IMR-90 (cell line): ENCODE data around the gene OR1M1. TPM values are rescaled to one million over a fixed set of nuclear protein-coding genes. Genes with fewer than 3 reads are reported as not detected.

ENCODE experiments used
- ATAC-seq: fragments of 200-7000 bp; cut with Tn5 transposase; 2 replicates; pipeline ENCODE4 v1.9.1; 2020; ENCODE audit warnings: low read depth, mild to moderate bottlenecking, moderate library complexity
- BruUV-seq: library from RNA; stranded (reverse); fragments of 400-500 nt; replicated peaks from 2 replicates; lab custom pipeline; 2021; lab: Mats Ljungman, UMichigan
- CTCF ChIA-PET: fragments of 300-600 bp; formaldehyde crosslinking; extraction: SDS; loops from one replicate; lab custom pipeline; 2021; ENCODE audit warnings: antibody characterized with exemption; lab: Yijun Ruan, JAX
- POLR2A ChIA-PET: fragments of 300-600 bp; sonication (Branson Sonifier 250); formaldehyde crosslinking; loops from one replicate; lab custom pipeline; 2022; ENCODE audit warnings: antibody characterized with exemption; ENCODE audit not compliant: unreplicated experiment; lab: Charles Lee
- DNase-seq: peaks from one replicate; pipeline ENCODE4 v3.0.0; 2013
- H2AFZ ChIP-seq: replicated peaks from 2 replicates; pipeline ENCODE3; 2013; ENCODE audit warnings: low read length, mild to moderate bottlenecking; ENCODE audit not compliant: poor library complexity
- H2AK5ac ChIP-seq: 2 replicates; pipeline ENCODE4 v1.6.1; 2013; ENCODE audit warnings: low read depth, low read length, inconsistent platforms
- H2AK9ac ChIP-seq: replicated peaks from 2 replicates; pipeline ENCODE3; 2013; ENCODE audit warnings: mild to moderate bottlenecking, low read depth, low read length, moderate library complexity; ENCODE audit not compliant: poor library complexity
- H2BK120ac ChIP-seq: 2 replicates; pipeline ENCODE4 v1.6.1; 2013; ENCODE audit warnings: low read depth, low read length, inconsistent platforms
- H2BK15ac ChIP-seq: 3 replicates; pipeline ENCODE4 v1.6.1; 2013; ENCODE audit warnings: low read depth, low read length, inconsistent platforms
- H2BK20ac ChIP-seq: 2 replicates; pipeline ENCODE4 v1.6.1; 2013; ENCODE audit warnings: low read depth, mild to moderate bottlenecking, inconsistent platforms, low read length, moderate library complexity
- H2BK5ac ChIP-seq: 2 replicates; pipeline ENCODE4 v1.6.1; 2013; ENCODE audit warnings: mild to moderate bottlenecking, low read depth, low read length, inconsistent platforms; ENCODE audit not compliant: poor library complexity, severe bottlenecking
- H3K14ac ChIP-seq: replicated peaks from 2 replicates; pipeline ENCODE4 v1.6.1; 2013; ENCODE audit warnings: low read depth, low read length, inconsistent platforms
- H3K18ac ChIP-seq: 2 replicates; pipeline ENCODE4 v1.6.1; 2013; ENCODE audit warnings: low read depth, low read length, control low read depth
- H3K23ac ChIP-seq: 2 replicates; pipeline ENCODE4 v1.6.1; 2013; ENCODE audit warnings: low read depth, low read length, inconsistent platforms
- H3K27ac ChIP-seq: 2 replicates; pipeline ENCODE4 v1.5.1; 2013; ENCODE audit warnings: mild to moderate bottlenecking, control low read depth, low read length; ENCODE audit not compliant: insufficient read depth
- H3K27me3 ChIP-seq: 2 replicates; pipeline ENCODE4 v1.6.1; 2013; ENCODE audit warnings: low read length; ENCODE audit not compliant: control insufficient read depth, insufficient read depth
- H3K36me3 ChIP-seq: 2 replicates; pipeline ENCODE4 v1.6.1; 2013; ENCODE audit warnings: low read length, mixed read lengths; ENCODE audit not compliant: control insufficient read depth, insufficient read depth
- H3K4ac ChIP-seq: 2 replicates; pipeline ENCODE4 v1.6.1; 2013; ENCODE audit warnings: low read depth, low read length, inconsistent platforms
- H3K4me1 ChIP-seq: 2 replicates; pipeline ENCODE4 v1.6.1; 2013; ENCODE audit warnings: low read length, mixed read lengths; ENCODE audit not compliant: control insufficient read depth, insufficient read depth
- H3K4me2 ChIP-seq: 2 replicates; pipeline ENCODE4 v1.6.1; 2013; ENCODE audit warnings: low read depth, mild to moderate bottlenecking, control low read depth, low read length, moderate library complexity
- H3K4me3 ChIP-seq: 2 replicates; pipeline ENCODE4 v1.5.1; 2013; ENCODE audit warnings: low read depth, mild to moderate bottlenecking, control low read depth, low read length, moderate library complexity; ENCODE audit not compliant: insufficient read depth
- H3K56ac ChIP-seq: 2 replicates; pipeline ENCODE4 v1.6.1; 2013; ENCODE audit warnings: low read length, inconsistent platforms; ENCODE audit not compliant: insufficient read depth; ENCODE audit errors: extremely low read depth
- H3K79me1 ChIP-seq, 2 experiments: 2 replicates each; pipeline ENCODE4 v1.6.1; 2013; ENCODE audit warnings: low read length in 2 of 2, inconsistent platforms in 1 of 2, low read depth in 1 of 2
- H3K9ac ChIP-seq: 2 replicates; pipeline ENCODE4 v1.6.1; 2013; ENCODE audit warnings: low read depth, low read length, control low read depth
- H3K9me1 ChIP-seq: 2 replicates; pipeline ENCODE4 v1.6.1; 2013; ENCODE audit warnings: low read length, inconsistent platforms; ENCODE audit not compliant: insufficient read depth
- H3K9me3 ChIP-seq: 2 replicates; pipeline ENCODE4 v1.6.1; 2013; ENCODE audit warnings: low read length; ENCODE audit not compliant: control insufficient read depth, insufficient read depth
- H4K20me1 ChIP-seq: 2 replicates; pipeline ENCODE4 v1.6.1; 2013; ENCODE audit warnings: low read length, inconsistent platforms; ENCODE audit not compliant: insufficient read depth
- H4K5ac ChIP-seq: 2 replicates; pipeline ENCODE4 v1.6.1; 2013; ENCODE audit warnings: mild to moderate bottlenecking, low read depth, low read length, control low read depth
- H4K8ac ChIP-seq, 2 experiments: 2 replicates each; pipeline ENCODE4 v1.6.1; 2013; ENCODE audit warnings: low read depth in 2 of 2, low read length in 2 of 2, control low read depth in 1 of 2, inconsistent platforms in 1 of 2
- H4K91ac ChIP-seq: 2 replicates; pipeline ENCODE4 v1.6.1; 2013; ENCODE audit warnings: low read depth, low read length, inconsistent platforms; ENCODE audit not compliant: insufficient read depth
- FOS ChIP-seq: fragments of 150-350 bp; IDR thresholded peaks from 2 replicates; pipeline ENCODE4 v1.6.1; 2016; ENCODE audit warnings: low read depth, low read length
- RCOR1 ChIP-seq: IDR thresholded peaks from 2 replicates; pipeline ENCODE4 v1.6.1; 2012; ENCODE audit warnings: mild to moderate bottlenecking, low read length, improper control_type of control experiment; ENCODE audit not compliant: insufficient replicate concordance
- SMC3 ChIP-seq: fragments of 150-350 bp; IDR thresholded peaks from 2 replicates; pipeline ENCODE4 v1.6.1; 2016; ENCODE audit warnings: low read depth, mild to moderate bottlenecking, antibody characterized with exemption, low read length, moderate library complexity
- WGBS, 2 experiments: methylation state at CpG; one replicate each; pipeline versions ENCODE4 v1.1.5 to v1.1.7; 2013; ENCODE audit warnings: missing lambda C conversion rate in 2 of 2; ENCODE audit not compliant: insufficient read length in 1 of 2; ENCODE audit errors: extremely low coverage in 2 of 2; 5-methylcytosine and 5-hydroxymethylcytosine counted together
- dilution Hi-C: fragments of 300-500 bp; cut with HindIII; formaldehyde crosslinking; loops from one replicate; pipeline ENCODE4 v1.14.3; 2018; ENCODE audit warnings: low sequenced_read_pairs; ENCODE audit not compliant: unreplicated experiment
- in situ Hi-C: fragments of 300-500 bp; cut with MboI; formaldehyde crosslinking; loops from 3 replicates; pipeline ENCODE4 v1.14.3; 2019; ENCODE audit warnings: low sequenced_read_pairs, inconsistent platforms, mixed read lengths
- intact Hi-C: fragments of 100-400 bp; cut with micrococcal nuclease; formaldehyde crosslinking; loops from 2 replicates; pipeline ENCODE4 v1.10.0; 2022
- polyA plus RNA-seq, 3 experiments: library from polyadenylated mRNA; depleted of rRNA; stranded (reverse); fragments of >200 nt; gene quantifications; 2 replicates each; pipeline ENCODE4 v1.2.3, GENCODE V29; 2012; ENCODE audit warnings: low replicate concordance in 1 of 3
- total RNA-seq: library from RNA; depleted of rRNA; stranded (reverse); fragments of >200 nt; gene quantifications from 2 replicates; pipeline ENCODE4 v1.2.3, GENCODE V29; 2012

Gene OR1M1
- total and polyA plus RNA-seq, 2 of the 4 experiments (the other 2 are of a cell fraction) = not detected

DNA sequence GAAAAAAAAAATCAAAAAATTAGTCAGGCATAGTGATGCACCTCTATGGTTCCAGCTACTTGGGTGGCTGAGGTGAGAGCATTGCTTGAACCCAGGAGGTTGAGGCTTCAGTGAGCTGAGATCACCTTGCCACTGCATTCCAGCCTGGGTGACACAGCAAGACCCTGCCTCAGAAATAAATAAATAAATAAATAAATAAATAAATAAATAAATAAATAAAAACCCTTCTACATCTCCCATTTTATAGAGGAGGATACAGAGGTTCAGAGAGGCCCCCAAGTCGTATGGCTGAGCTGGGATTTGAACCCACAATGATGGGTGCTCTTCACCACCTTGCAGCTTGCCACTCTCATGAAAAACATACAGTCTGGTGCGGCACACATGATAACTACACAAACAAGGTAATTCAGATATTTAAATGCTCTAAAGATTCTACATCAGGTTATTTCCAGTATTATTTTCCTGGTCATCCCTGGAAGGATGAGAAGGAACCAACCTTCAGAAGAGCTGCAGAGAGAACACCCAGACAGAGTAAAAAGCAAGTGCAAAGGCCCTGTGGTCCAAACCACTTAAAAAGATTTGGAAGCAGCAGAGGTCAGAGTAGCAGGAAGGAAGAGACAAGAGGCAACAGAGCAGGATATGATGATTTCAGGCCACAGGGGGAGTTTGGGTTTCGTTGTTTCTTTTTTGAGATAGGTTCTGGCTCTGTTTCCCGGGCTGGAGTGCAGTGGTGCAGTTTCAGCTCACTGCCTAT lies 29.2 kb upstream of the OR1M1 start:
- CTCF ChIA-PET = interaction anchor here (0.6 kb wide), 1 partner anchor 16 kb away, joined by 9 read pairs; no protein-coding TSS in a partner anchor
- no peak overlapping the region for H4K91ac ChIP-seq
- no peak overlapping the region for H2BK5ac ChIP-seq
- no peak overlapping the region for H2BK20ac ChIP-seq
- in situ Hi-C loops = no loop called here
- no peaks in the 10 kb centered on the region for H3K36me3 ChIP-seq
- intact Hi-C loops = no loop called here
- no peak overlapping the region for H2AFZ ChIP-seq
- ATAC-seq (no peak), DNase-seq (no peak)
- no peaks in the 10 kb centered on the region for H3K9me1 ChIP-seq
- POLR2A ChIA-PET = no interaction called here
- no peak overlapping the region for H2BK15ac ChIP-seq
- H3K4ac ChIP-seq = no peak overlapping the region
- no peak overlapping the region for H3K27ac ChIP-seq
- H4K8ac ChIP-seq = no peak overlapping the region
- no peak overlapping the region for H3K4me2 ChIP-seq
- H3K56ac ChIP-seq = no peak overlapping the region
- no peak overlapping the region for H3K9ac ChIP-seq
- 60% methylated on average over 1 of the region's 4 CpGs; no CpG with 5 or more reads in 1 of the 2 experiments for WGBS, 2 experiments
- BruUV-seq = no TSS peak
- H3K18ac ChIP-seq = no peak overlapping the region
- H3K27me3 ChIP-seq = no peaks in the 10 kb centered on the region
- H2AK5ac ChIP-seq = no peak overlapping the region
- no peak overlapping the region for H3K14ac ChIP-seq
- no peaks in the 10 kb centered on the region for H3K79me1 ChIP-seq
- H2AK9ac ChIP-seq = no peak overlapping the region
- H3K23ac ChIP-seq = no peak overlapping the region
- dilution Hi-C loops = no loop called here
- H2BK120ac ChIP-seq = no peak overlapping the region
- no peak overlapping the region for H4K5ac ChIP-seq
- TF ChIP-seq SMC3 (no peak), RCOR1 (no peak), FOS (no peak)
- peaks cover 11% of the 10 kb centered on the region for H3K9me3 ChIP-seq
- H3K4me3 ChIP-seq = no peak overlapping the region
- H3K4me1 ChIP-seq = no peaks in the 10 kb centered on the region
- no peaks in the 10 kb centered on the region for H4K20me1 ChIP-seq
